GM12878 (cell line): ENCODE data around the gene GPR173. TPM values are rescaled to one million over a fixed set of nuclear protein-coding genes. Genes with fewer than 3 reads are reported as not detected.
A peak's percentile ranks its signal among the peaks of the same experiment; 100 is the strongest.

Experiments used
- CEBPB ChIP-seq, 2 experiments: fragments of 150-350 bp in 1 of 2; IDR thresholded peaks; 2 replicates each; pipeline ENCODE4 v1.6.1; 2012 to 2014; ENCODE audit warnings: low read depth in 2 of 2, low read length in 2 of 2, borderline replicate concordance in 1 of 2, inconsistent platforms in 1 of 2
- DPF2 ChIP-seq: fragments of 450-650 bp; IDR thresholded peaks from 2 replicates; pipeline ENCODE4 v1.6.1; 2017; ENCODE audit warnings: mild to moderate bottlenecking
- EGR1 ChIP-seq, 2 experiments: IDR thresholded peaks; 1 replicate in 1 of 2; 2 replicates in 1 of 2; pipeline ENCODE4 v1.6.1; 2011 to 2012; ENCODE audit warnings: low read depth in 2 of 2, low read length in 2 of 2, borderline replicate concordance in 1 of 2, mild to moderate bottlenecking in 1 of 2, moderate library complexity in 1 of 2
- FOS ChIP-seq: IDR thresholded peaks from 3 replicates; pipeline ENCODE4 v1.6.1; 2011; ENCODE audit warnings: borderline replicate concordance; ENCODE audit not compliant: insufficient read length; ENCODE audit errors: extremely low read depth
- GATAD2B ChIP-seq: fragments of 450-650 bp; conservative IDR thresholded peaks from 2 replicates; pipeline ENCODE4 v1.6.1; 2017; ENCODE audit warnings: low read depth, mild to moderate bottlenecking, moderate library complexity
- IKZF1 ChIP-seq: fragments of 450-650 bp; conservative IDR thresholded peaks from 2 replicates; pipeline ENCODE4 v1.6.1; 2017; ENCODE audit warnings: antibody characterized with exemption, mild to moderate bottlenecking
- IRF4 ChIP-seq: IDR thresholded peaks from 2 replicates; pipeline ENCODE4 v1.6.1; 2011; ENCODE audit warnings: low read depth, low read length
- JUNB ChIP-seq: IDR thresholded peaks from 2 replicates; pipeline ENCODE4 v1.6.1; 2016; ENCODE audit warnings: antibody characterized with exemption, mild to moderate bottlenecking
- MYB ChIP-seq: fragments of 150-350 bp; IDR thresholded peaks from 2 replicates; pipeline ENCODE4 v1.6.1; 2014; ENCODE audit warnings: mild to moderate bottlenecking, low read depth, low read length, borderline replicate concordance
- POLR2AphosphoS5 ChIP-seq: IDR thresholded peaks from 2 replicates; pipeline ENCODE4 v1.6.1; 2011; ENCODE audit warnings: mild to moderate bottlenecking, low read length, inconsistent platforms
- SIN3A ChIP-seq: IDR thresholded peaks from 2 replicates; pipeline ENCODE4 v1.6.1; 2012; ENCODE audit warnings: low read depth, low read length, improper control_type of control experiment
- SMAD1 ChIP-seq: fragments of 450-650 bp; IDR thresholded peaks from 2 replicates; pipeline ENCODE4 v1.6.1; 2018; ENCODE audit warnings: mild to moderate bottlenecking, low read depth; ENCODE audit not compliant: partially characterized antibody
- SMAD5 ChIP-seq: IDR thresholded peaks from 2 replicates; pipeline ENCODE4 v1.6.1; 2016; ENCODE audit warnings: antibody characterized with exemption, low read depth
- STAT3 ChIP-seq: IDR thresholded peaks from 2 replicates; pipeline ENCODE4 v1.6.1; 2011; ENCODE audit warnings: low read depth, low read length, improper control_type of control experiment
- YBX1 ChIP-seq: fragments of 450-650 bp; IDR thresholded peaks from 2 replicates; pipeline ENCODE4 v1.6.1; 2016; ENCODE audit warnings: antibody characterized with exemption
- ZSCAN29 ChIP-seq: fragments of 450-650 bp; IDR thresholded peaks from 2 replicates; pipeline ENCODE4 v1.6.1; 2017; ENCODE audit warnings: mild to moderate bottlenecking, moderate library complexity
- polyA plus RNA-seq, 11 experiments: library from polyadenylated mRNA; depleted of rRNA in 4 of 11; unstranded in 6 of 11; stranded (reverse) in 5 of 11; fragments of >200 nt; fragmentation: Nextera tagmentation in 4 of 11; fragmentation: Illumina TruSeq in 1 of 11; extraction: Ambion mirVana in 4 of 11; extraction: Trizol in 1 of 11; gene quantifications; 1 replicate in 1 of 11; 2 replicates in 10 of 11; pipeline versions ENCODE4 v1.2.1 to v1.2.3, GENCODE V29; 2011 to 2016; ENCODE audit warnings: inconsistent platforms in 2 of 11, missing spikeins in 2 of 11, low read depth in 1 of 11
- total RNA-seq, 4 experiments: library from RNA; depleted of rRNA in 3 of 4; stranded (reverse); fragments of >200 nt in 3 of 4; fragmentation: Illumina TruSeq in 1 of 4; extraction: Trizol in 1 of 4; gene quantifications; 2 replicates each; pipeline versions ENCODE4 v1.2.1 to v1.2.3, GENCODE V29; 2013 to 2021
- TF ChIP-seq, protein P1 (sequence below): fragments of 450-650 bp; IDR thresholded peaks from 2 replicates; pipeline ENCODE4 v1.6.1; 2017; ENCODE audit warnings: mild to moderate bottlenecking, moderate library complexity
- TF ChIP-seq, protein P2 (sequence below): fragments of 450-650 bp; IDR thresholded peaks from 2 replicates; pipeline ENCODE4 v1.6.1; 2016; ENCODE audit warnings: mild to moderate bottlenecking
- TF ChIP-seq, protein P3 (sequence below): IDR thresholded peaks from 2 replicates; pipeline ENCODE4 v1.6.1; 2012; ENCODE audit warnings: low read depth, low read length, improper control_type of control experiment
- TF ChIP-seq, protein P4 (sequence below): fragments of 450-650 bp; IDR thresholded peaks from 2 replicates; pipeline ENCODE4 v1.6.1; 2016; ENCODE audit warnings: mild to moderate bottlenecking, moderate library complexity, borderline replicate concordance

Gene GPR173
- total and polyA plus RNA-seq, 10 of the 15 experiments (the other 5 are each of a cell fraction or from before 2014, with no cell fraction given) = 0.04 to 0.24 (median 0.12) TPM; not detected in 4

DNA sequence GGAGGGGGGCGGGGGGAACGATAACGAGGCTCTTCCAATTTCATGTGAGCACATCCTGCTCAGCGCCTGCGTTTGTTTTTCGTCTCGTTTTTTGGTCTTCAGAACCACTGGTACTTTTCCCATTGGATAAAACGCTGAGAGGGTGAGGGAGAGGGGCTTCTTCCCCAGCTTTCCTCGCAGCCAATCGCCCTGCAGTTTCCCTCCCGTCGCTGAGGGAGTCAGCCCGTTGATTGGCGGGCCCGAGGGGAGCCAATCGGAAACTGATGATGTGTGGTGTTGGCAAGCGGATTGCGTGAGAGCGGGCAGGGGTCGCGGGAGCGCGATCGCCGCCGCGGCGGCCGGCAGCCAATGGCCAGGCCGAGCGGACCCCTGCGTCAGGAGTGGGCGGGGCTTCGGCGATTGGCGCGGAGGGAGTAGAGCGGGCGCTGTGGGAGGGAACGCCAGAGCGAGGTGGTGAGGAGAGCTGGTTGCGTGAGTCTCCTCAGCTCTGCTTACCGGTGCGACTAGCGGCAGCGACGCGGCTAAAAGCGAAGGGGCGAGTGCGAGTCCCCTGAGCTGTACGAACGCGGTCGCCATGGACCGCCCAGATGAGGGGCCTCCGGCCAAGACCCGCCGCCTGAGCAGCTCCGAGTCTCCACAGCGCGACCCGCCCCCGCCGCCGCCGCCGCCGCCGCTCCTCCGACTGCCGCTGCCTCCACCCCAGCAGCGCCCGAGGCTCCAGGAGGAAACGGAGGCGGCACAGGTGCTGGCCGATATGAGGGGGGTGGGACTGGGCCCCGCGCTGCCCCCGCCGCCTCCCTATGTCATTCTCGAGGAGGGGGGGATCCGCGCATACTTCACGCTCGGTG is 33.6 kb downstream of the GPR173 start, which contains the start of gene TSPYL2 (continued):
- TF ChIP-seq, protein P1, sequence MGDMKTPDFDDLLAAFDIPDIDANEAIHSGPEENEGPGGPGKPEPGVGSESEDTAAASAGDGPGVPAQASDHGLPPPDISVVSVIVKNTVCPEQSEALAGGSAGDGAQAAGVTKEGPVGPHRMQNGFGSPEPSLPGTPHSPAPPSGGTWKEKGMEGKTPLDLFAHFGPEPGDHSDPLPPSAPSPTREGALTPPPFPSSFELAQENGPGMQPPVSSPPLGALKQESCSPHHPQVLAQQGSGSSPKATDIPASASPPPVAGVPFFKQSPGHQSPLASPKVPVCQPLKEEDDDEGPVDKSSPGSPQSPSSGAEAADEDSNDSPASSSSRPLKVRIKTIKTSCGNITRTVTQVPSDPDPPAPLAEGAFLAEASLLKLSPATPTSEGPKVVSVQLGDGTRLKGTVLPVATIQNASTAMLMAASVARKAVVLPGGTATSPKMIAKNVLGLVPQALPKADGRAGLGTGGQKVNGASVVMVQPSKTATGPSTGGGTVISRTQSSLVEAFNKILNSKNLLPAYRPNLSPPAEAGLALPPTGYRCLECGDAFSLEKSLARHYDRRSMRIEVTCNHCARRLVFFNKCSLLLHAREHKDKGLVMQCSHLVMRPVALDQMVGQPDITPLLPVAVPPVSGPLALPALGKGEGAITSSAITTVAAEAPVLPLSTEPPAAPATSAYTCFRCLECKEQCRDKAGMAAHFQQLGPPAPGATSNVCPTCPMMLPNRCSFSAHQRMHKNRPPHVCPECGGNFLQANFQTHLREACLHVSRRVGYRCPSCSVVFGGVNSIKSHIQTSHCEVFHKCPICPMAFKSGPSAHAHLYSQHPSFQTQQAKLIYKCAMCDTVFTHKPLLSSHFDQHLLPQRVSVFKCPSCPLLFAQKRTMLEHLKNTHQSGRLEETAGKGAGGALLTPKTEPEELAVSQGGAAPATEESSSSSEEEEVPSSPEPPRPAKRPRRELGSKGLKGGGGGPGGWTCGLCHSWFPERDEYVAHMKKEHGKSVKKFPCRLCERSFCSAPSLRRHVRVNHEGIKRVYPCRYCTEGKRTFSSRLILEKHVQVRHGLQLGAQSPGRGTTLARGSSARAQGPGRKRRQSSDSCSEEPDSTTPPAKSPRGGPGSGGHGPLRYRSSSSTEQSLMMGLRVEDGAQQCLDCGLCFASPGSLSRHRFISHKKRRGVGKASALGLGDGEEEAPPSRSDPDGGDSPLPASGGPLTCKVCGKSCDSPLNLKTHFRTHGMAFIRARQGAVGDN = peak; percentile 36; the same call in 1 of the 2 replicates
- peak; percentile 99 for TF ChIP-seq POLR2AphosphoS5
- no peak for TF ChIP-seq IRF4
- TF ChIP-seq, protein P2, sequence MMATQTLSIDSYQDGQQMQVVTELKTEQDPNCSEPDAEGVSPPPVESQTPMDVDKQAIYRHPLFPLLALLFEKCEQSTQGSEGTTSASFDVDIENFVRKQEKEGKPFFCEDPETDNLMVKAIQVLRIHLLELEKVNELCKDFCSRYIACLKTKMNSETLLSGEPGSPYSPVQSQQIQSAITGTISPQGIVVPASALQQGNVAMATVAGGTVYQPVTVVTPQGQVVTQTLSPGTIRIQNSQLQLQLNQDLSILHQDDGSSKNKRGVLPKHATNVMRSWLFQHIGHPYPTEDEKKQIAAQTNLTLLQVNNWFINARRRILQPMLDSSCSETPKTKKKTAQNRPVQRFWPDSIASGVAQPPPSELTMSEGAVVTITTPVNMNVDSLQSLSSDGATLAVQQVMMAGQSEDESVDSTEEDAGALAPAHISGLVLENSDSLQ = peak; percentile 96
- no peak for TF ChIP-seq FOS
- TF ChIP-seq, protein P3, sequence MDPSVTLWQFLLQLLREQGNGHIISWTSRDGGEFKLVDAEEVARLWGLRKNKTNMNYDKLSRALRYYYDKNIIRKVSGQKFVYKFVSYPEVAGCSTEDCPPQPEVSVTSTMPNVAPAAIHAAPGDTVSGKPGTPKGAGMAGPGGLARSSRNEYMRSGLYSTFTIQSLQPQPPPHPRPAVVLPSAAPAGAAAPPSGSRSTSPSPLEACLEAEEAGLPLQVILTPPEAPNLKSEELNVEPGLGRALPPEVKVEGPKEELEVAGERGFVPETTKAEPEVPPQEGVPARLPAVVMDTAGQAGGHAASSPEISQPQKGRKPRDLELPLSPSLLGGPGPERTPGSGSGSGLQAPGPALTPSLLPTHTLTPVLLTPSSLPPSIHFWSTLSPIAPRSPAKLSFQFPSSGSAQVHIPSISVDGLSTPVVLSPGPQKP = no peak
- TF ChIP-seq DPF2 = no peak
- peak in 1 of 2 experiments; percentile 62; a peak in 1 of 4 replicates for TF ChIP-seq CEBPB (IDR thresholded peaks at IDR 0.05; ENCODE audit: borderline replicate concordance in 1 of 2, low read depth in 2 of 2, low read length in 2 of 2)
- TF ChIP-seq ZSCAN29 = no peak
- no peak for TF ChIP-seq MYB
- TF ChIP-seq SMAD5 = peak; percentile 89
- TF ChIP-seq STAT3 = no peak
- TF ChIP-seq, protein P4, sequence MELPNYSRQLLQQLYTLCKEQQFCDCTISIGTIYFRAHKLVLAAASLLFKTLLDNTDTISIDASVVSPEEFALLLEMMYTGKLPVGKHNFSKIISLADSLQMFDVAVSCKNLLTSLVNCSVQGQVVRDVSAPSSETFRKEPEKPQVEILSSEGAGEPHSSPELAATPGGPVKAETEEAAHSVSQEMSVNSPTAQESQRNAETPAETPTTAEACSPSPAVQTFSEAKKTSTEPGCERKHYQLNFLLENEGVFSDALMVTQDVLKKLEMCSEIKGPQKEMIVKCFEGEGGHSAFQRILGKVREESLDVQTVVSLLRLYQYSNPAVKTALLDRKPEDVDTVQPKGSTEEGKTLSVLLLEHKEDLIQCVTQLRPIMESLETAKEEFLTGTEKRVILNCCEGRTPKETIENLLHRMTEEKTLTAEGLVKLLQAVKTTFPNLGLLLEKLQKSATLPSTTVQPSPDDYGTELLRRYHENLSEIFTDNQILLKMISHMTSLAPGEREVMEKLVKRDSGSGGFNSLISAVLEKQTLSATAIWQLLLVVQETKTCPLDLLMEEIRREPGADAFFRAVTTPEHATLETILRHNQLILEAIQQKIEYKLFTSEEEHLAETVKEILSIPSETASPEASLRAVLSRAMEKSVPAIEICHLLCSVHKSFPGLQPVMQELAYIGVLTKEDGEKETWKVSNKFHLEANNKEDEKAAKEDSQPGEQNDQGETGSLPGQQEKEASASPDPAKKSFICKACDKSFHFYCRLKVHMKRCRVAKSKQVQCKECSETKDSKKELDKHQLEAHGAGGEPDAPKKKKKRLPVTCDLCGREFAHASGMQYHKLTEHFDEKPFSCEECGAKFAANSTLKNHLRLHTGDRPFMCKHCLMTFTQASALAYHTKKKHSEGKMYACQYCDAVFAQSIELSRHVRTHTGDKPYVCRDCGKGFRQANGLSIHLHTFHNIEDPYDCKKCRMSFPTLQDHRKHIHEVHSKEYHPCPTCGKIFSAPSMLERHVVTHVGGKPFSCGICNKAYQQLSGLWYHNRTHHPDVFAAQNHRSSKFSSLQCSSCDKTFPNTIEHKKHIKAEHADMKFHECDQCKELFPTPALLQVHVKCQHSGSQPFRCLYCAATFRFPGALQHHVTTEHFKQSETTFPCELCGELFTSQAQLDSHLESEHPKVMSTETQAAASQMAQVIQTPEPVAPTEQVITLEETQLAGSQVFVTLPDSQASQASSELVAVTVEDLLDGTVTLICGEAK = no peak
- 0 out of 3 replicates have a peak, but pooled peaks of 1 of the 2 experiments have one; percentile 14 for TF ChIP-seq EGR1 (IDR thresholded peaks at IDR 0.05; ENCODE audit: borderline replicate concordance in 1 of 2, low read depth in 2 of 2, low read length in 2 of 2)
- no peak; the same call in 1 of the 2 replicates for TF ChIP-seq GATAD2B
- TF ChIP-seq SMAD1 = no peak
- TF ChIP-seq SIN3A = no peak
- peak; percentile 35 for TF ChIP-seq IKZF1
- no peak for TF ChIP-seq JUNB
- TF ChIP-seq YBX1 = no peak
